Measurements from ENCODE around the gene LHFPL2.

LHFPL2 gene

GRCh38 chr5:78592735-78593386, 55.7 kb downstream of the LHFPL2 start:
- TF ChIP-seq SIN3A (IDR thresholded peaks at IDR 0.05; ENCODE audit: borderline replicate concordance, insufficient read depth, low read length) (no peak), FOXP2 (optimal IDR thresholded peaks at IDR 0.05; ENCODE audit: borderline replicate concordance, extremely low read depth, extremely low read length, insufficient read depth) (no peak), REST (IDR thresholded peaks at IDR 0.05; ENCODE audit: insufficient read depth in 1 of 2, low read depth in 2 of 2, low read length in 2 of 2) (no peak), TAF1 (IDR thresholded peaks at IDR 0.05; ENCODE audit: borderline replicate concordance, insufficient read depth, low read length) (no peak), POLR2AphosphoS5 (IDR thresholded peaks at IDR 0.05; ENCODE audit: low read depth, low read length) (no peak)

GRCh38 chr5:78591972-78592700, 56.4 kb downstream of the LHFPL2 start:
- TF ChIP-seq POLR2AphosphoS5 (IDR thresholded peaks at IDR 0.05; ENCODE audit: low read depth, low read length) (no peak), REST (IDR thresholded peaks at IDR 0.05; ENCODE audit: insufficient read depth in 1 of 2, low read depth in 2 of 2, low read length in 2 of 2) (no peak), TAF1 (IDR thresholded peaks at IDR 0.05; ENCODE audit: borderline replicate concordance, insufficient read depth, low read length) (no peak), SIN3A (IDR thresholded peaks at IDR 0.05; ENCODE audit: borderline replicate concordance, insufficient read depth, low read length) (no peak), FOXP2 (optimal IDR thresholded peaks at IDR 0.05; ENCODE audit: borderline replicate concordance, extremely low read depth, extremely low read length, insufficient read depth) (no peak)

- TF ChIP-seq REST (IDR thresholded peaks at IDR 0.05; ENCODE audit: insufficient read depth in 1 of 2, low read depth in 2 of 2, low read length in 2 of 2) (no peak), FOXP2 (optimal IDR thresholded peaks at IDR 0.05; ENCODE audit: borderline replicate concordance, extremely low read depth, extremely low read length, insufficient read depth) (no peak), SIN3A (IDR thresholded peaks at IDR 0.05; ENCODE audit: borderline replicate concordance, insufficient read depth, low read length) (no peak), POLR2AphosphoS5 (IDR thresholded peaks at IDR 0.05; ENCODE audit: low read depth, low read length) (no peak), TAF1 (IDR thresholded peaks at IDR 0.05; ENCODE audit: borderline replicate concordance, insufficient read depth, low read length) (no peak)
Measured at GRCh38 chr5:78591138-78591612, 57.4 kb downstream of the LHFPL2 start.

- TF ChIP-seq REST (IDR thresholded peaks at IDR 0.05; ENCODE audit: insufficient read depth in 1 of 2, low read depth in 2 of 2, low read length in 2 of 2) (no peak), TAF1 (IDR thresholded peaks at IDR 0.05; ENCODE audit: borderline replicate concordance, insufficient read depth, low read length) (no peak), SIN3A (IDR thresholded peaks at IDR 0.05; ENCODE audit: borderline replicate concordance, insufficient read depth, low read length) (no peak), FOXP2 (optimal IDR thresholded peaks at IDR 0.05; ENCODE audit: borderline replicate concordance, extremely low read depth, extremely low read length, insufficient read depth) (no peak)
Measured at GRCh38 chr5:78589923-78590322, 58.6 kb downstream of the LHFPL2 start.

Measured in PFSK-1 (cell line).